ENCODE results near the gene ZNF219. TPM values are rescaled to one million over a fixed set of nuclear protein-coding genes. Genes with fewer than 3 reads are reported as not detected.
A peak's percentile ranks its signal among the peaks of the same experiment; 100 is the strongest.

ZNF219 gene
- total RNA-seq, 5 donors from 2014 or later (not counting 1 experiment from before 2014, with no cell fraction given), result 7.2 to 12.4 (median 8.1) TPM

DNA sequence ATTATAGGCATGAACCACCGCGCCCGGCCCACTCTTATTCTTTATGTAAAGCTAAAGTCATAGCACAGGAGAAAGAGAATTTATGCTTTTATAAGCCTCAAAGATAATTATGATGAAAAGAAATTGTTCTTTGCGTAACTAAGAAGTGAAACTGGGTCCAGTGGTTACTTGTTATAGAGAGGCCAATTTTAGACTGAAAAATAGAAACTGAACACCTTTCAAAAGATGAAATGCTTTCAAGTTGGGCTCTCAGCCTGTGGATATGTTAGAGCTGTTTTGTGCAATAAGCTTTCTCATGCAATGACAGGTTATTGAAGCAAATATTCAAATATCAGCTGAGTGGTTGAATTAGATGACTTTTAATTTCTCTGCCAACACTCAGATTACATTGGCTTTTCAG, 10.3 kb upstream of the ZNF219 start:
- H3K4me1 Mint-ChIP-seq, result peaks cover 9 to 17% (median 11%) of the 10 kb centered on the region in 3 donors
- H3K36me3 Mint-ChIP-seq, result no peaks in the 10 kb centered on the region
- DNase-seq (no peak), ATAC-seq (replicated peaks in 1 of 4) (no peak)
- H3K36me3 ChIP-seq (ENCODE audit: control insufficient read depth in 2 of 2, extremely low read depth in 1 of 2, insufficient read depth in 1 of 2, low read length in 1 of 2), result no peaks in the 10 kb centered on the region
- H3K4me3 Mint-ChIP-seq, result no peak overlapping the region
- peaks cover 2 to 6% of the 10 kb centered on the region in 2 experiments for H3K4me1 ChIP-seq (ENCODE audit: control insufficient read depth in 1 of 2, extremely low read depth in 1 of 2, insufficient read depth in 2 of 2, low read length in 2 of 2)
- no peak overlapping the region for H3K27ac ChIP-seq (ENCODE audit: low read length)
- CTCF ChIA-PET, result interaction anchor here (0.7 to 7.0 kb wide), 7 partner anchors 17 to 103 kb away, joined by 3 to 111 read pairs (median 3); no protein-coding TSS in a partner anchor
- POLR2A ChIA-PET, result no interaction called here
- no peak overlapping the region for H3K27ac Mint-ChIP-seq
- WGBS (ENCODE audit: insufficient coverage), result no CpG with 5 or more reads among the region's 4 CpGs
- no peaks in the 10 kb centered on the region for H3K27me3 Mint-ChIP-seq
- no peak overlapping the region for H3K4me3 ChIP-seq (ENCODE audit: control insufficient read depth in 1 of 2, extremely low read depth in 1 of 2, low read length in 1 of 2)
- no peaks in the 10 kb centered on the region for H3K9me3 ChIP-seq
- H3K9me3 Mint-ChIP-seq, result no peaks in the 10 kb centered on the region
- H3K27me3 ChIP-seq (replicated peaks in 1 of 2; ENCODE audit: control insufficient read depth in 2 of 2, extremely low read depth in 1 of 2, insufficient read depth in 2 of 2, low read length in 1 of 2), result no peaks in the 10 kb centered on the region

DNA sequence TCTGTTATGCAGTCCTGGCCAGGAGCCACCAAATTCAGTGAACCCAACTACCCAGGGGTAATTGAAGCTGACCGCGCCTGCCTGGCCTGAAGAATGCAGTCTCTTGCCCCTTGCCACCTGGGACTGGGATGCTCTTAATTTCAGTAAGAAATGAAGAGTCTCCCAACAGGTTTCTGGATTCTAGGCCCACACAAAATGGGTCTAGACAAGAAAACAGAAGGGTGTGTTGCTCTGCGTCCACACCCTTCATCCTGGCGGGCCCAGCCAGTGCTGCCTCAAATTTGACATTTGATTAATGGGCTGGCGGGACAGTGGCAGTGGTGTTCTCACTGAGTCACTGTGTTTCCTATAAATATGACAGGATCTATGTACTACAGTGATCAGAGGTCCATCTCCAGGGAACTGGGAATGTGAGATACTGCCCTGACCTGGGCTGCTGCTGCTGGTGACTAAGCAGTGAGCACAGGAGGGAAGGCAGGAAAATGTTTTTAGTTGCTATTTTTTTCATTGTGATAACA, 8.9 kb upstream of the ZNF219 start:
- Mint-ChIP-seq H3K27me3 (no peaks in the 10 kb centered on the region), H3K4me1 (peaks cover 15 to 23% (median 19%) of the 10 kb centered on the region in 3 donors), H3K9me3 (no peaks in the 10 kb centered on the region), H3K27ac (no peak overlapping the region), H3K36me3 (no peaks in the 10 kb centered on the region), H3K4me3 (no peak overlapping the region)
- CTCF ChIA-PET, result interaction anchor here (0.8 to 7.0 kb wide), 3 partner anchors 20 to 93 kb away, joined by 3 to 111 read pairs (median 3); no protein-coding TSS in a partner anchor
- H3K4me1 ChIP-seq (ENCODE audit: control insufficient read depth in 1 of 2, extremely low read depth in 1 of 2, insufficient read depth in 2 of 2, low read length in 2 of 2), result peaks cover 5 to 13% of the 10 kb centered on the region in 2 experiments
- WGBS (ENCODE audit: insufficient coverage), result 94% methylated on average over 2 of the region's 5 CpGs
- DNase-seq (no peak), ATAC-seq (replicated peaks in 1 of 4) (no peak)
- no peak overlapping the region for H3K4me3 ChIP-seq (ENCODE audit: control insufficient read depth in 1 of 2, extremely low read depth in 1 of 2, low read length in 1 of 2)
- H3K27ac ChIP-seq (ENCODE audit: low read length), result no peak overlapping the region
- no peaks in the 10 kb centered on the region for H3K27me3 ChIP-seq (replicated peaks in 1 of 2; ENCODE audit: control insufficient read depth in 2 of 2, extremely low read depth in 1 of 2, insufficient read depth in 2 of 2, low read length in 1 of 2)
- H3K36me3 ChIP-seq (ENCODE audit: control insufficient read depth in 2 of 2, extremely low read depth in 1 of 2, insufficient read depth in 1 of 2, low read length in 1 of 2), result no peaks in the 10 kb centered on the region
- POLR2A ChIA-PET, result no interaction called here
- H3K9me3 ChIP-seq, result no peaks in the 10 kb centered on the region

DNA sequence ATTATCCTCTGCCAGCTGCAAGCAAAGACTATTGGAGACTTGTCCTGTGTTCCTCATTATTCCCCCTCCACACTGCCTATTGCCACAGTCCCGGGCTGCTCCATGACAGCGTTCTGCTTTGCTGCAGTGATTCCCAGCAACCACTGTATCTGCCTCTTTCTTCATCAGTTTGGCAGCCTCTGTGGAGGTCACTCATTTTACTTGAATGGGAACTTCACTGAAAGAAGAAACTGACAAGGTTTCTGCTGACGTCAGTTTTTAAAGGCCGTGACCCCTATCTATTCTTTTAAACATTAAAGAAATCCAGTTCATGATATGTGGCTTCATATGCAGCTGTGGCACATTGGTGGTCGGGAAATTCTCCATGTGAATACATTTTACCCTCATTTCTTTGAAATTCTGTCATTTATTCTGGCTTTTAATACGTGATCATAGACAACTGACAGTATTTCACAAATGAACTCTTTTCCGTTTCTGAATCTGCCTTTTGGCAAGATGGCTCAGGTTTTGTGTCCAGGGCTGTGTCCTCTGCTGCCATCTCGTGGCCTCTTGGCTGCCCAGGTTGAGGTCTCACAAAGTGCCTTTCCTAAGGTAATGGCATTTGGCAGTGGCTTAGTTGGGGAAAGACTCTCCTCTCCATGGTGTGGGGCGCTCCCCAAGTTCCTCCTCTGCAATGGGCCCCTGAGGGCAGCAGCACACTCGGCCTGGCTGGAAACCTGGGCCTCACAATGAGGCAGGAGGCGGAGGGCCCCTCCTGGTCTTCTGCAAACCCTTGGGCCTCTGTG, 8.2 kb upstream of the ZNF219 start:
- H3K4me3 Mint-ChIP-seq, result no peak overlapping the region

DNA sequence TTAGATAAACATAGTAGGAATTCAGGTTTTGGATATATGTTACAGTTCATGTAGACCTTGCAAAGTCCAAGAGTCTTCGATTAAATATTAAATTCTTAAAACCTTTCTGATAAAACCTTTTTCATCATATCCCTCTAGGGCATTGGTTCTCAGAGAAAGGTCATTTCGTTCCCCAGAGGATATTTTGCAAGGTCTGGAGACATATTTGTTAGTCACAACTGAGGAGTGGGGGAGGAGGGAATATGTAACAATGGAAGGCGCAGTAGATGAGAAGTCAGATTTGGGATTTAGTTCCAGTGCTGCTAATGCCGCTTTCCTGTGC, 7.7 kb upstream of the ZNF219 start:
- Histone ChIP-seq H3K36me3 (ENCODE audit: control insufficient read depth in 2 of 2, extremely low read depth in 1 of 2, insufficient read depth in 1 of 2, low read length in 1 of 2) (no peaks in the 10 kb centered on the region), H3K9me3 (no peaks in the 10 kb centered on the region), H3K27me3 (replicated peaks in 1 of 2; ENCODE audit: control insufficient read depth in 2 of 2, extremely low read depth in 1 of 2, insufficient read depth in 2 of 2, low read length in 1 of 2) (peaks cover 0 to 5% of the 10 kb centered on the region in 2 experiments), H3K27ac (ENCODE audit: low read length) (no peak overlapping the region), H3K4me3 (ENCODE audit: control insufficient read depth in 1 of 2, extremely low read depth in 1 of 2, low read length in 1 of 2) (no peak overlapping the region), H3K4me1 (ENCODE audit: control insufficient read depth in 1 of 2, extremely low read depth in 1 of 2, insufficient read depth in 2 of 2, low read length in 2 of 2) (peaks cover 5 to 13% of the 10 kb centered on the region in 2 experiments)
- Mint-ChIP-seq H3K27me3 (no peaks in the 10 kb centered on the region), H3K36me3 (no peaks in the 10 kb centered on the region), H3K4me1 (peaks cover 15 to 23% (median 21%) of the 10 kb centered on the region in 3 donors), H3K4me3 (no peak overlapping the region), H3K27ac (no peak overlapping the region), H3K9me3 (no peaks in the 10 kb centered on the region)
- WGBS (ENCODE audit: insufficient coverage), result no CpG with 5 or more reads among the region's 4 CpGs
- ChIA-PET CTCF (interaction anchor here (1.4 to 7.0 kb wide), 7 partner anchors 12 to 92 kb away, joined by 3 to 111 read pairs (median 61); no protein-coding TSS in a partner anchor), POLR2A (no interaction called here)
- ATAC-seq (replicated peaks in 1 of 4) (no peak), DNase-seq (no peak)

More for the DNA sequence above, 8.2 kb upstream of the ZNF219 start:
- no peak for ATAC-seq (replicated peaks in 1 of 4)
- no peaks in the 10 kb centered on the region for H3K36me3 ChIP-seq (ENCODE audit: control insufficient read depth in 2 of 2, extremely low read depth in 1 of 2, insufficient read depth in 1 of 2, low read length in 1 of 2)
- no peak overlapping the region for H3K4me3 ChIP-seq (ENCODE audit: control insufficient read depth in 1 of 2, extremely low read depth in 1 of 2, low read length in 1 of 2)
- no peaks in the 10 kb centered on the region for H3K9me3 ChIP-seq
- ChIA-PET CTCF (interaction anchor here (0.8 to 7.0 kb wide), 7 partner anchors 13 to 92 kb away, joined by 3 to 111 read pairs (median 61); no protein-coding TSS in a partner anchor), POLR2A (no interaction called here)
- Mint-ChIP-seq H3K4me1 (peaks cover 15 to 23% (median 21%) of the 10 kb centered on the region in 3 donors), H3K9me3 (no peaks in the 10 kb centered on the region), H3K27ac (no peak overlapping the region), H3K27me3 (no peaks in the 10 kb centered on the region), H3K36me3 (no peaks in the 10 kb centered on the region)
- H3K27me3 ChIP-seq (replicated peaks in 1 of 2; ENCODE audit: control insufficient read depth in 2 of 2, extremely low read depth in 1 of 2, insufficient read depth in 2 of 2, low read length in 1 of 2), result peaks cover 0 to 5% of the 10 kb centered on the region in 2 experiments
- H3K27ac ChIP-seq (ENCODE audit: low read length), result no peak overlapping the region
- WGBS (ENCODE audit: insufficient coverage), result 45% methylated on average over 8 of the region's 11 CpGs
- DNase-seq, result peak; percentile 51 to 87 (median 71)
- H3K4me1 ChIP-seq (ENCODE audit: control insufficient read depth in 1 of 2, extremely low read depth in 1 of 2, insufficient read depth in 2 of 2, low read length in 2 of 2), result peaks cover 5 to 13% of the 10 kb centered on the region in 2 experiments

DNA sequence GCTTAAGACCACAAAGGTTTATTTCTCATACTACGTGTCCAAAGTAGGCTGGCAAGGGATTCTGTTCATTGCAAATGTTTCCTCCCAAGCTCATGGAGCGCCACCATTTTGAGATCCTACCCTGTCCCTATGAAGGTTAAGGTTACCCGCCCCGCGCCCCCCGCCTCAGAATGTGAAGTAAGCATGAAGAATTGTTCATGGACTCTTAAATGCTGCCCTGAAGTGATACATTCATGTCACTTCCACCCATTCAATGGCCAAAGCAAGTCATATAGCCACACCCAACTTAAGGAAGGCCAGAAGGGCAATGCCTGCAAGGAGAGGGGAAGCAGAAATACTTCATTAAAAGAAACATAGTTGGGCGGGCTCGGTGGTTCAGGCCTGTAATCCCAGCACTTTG, 6.6 kb upstream of the ZNF219 start:
- no peak for DNase-seq
- Mint-ChIP-seq H3K4me3 (peak overlapping the region; percentile 76 to 88 (median 82)), H3K27me3 (no peaks in the 10 kb centered on the region), H3K36me3 (no peaks in the 10 kb centered on the region), H3K4me1 (peaks cover 15 to 23% (median 21%) of the 10 kb centered on the region in 3 donors), H3K9me3 (no peaks in the 10 kb centered on the region), H3K27ac (peak overlapping the region in 1 of 2 donors; percentile 92)
- ChIA-PET CTCF (interaction anchor here (0.6 to 7.0 kb wide), 29 partner anchors 9 to 210 kb away, joined by 3 to 111 read pairs (median 5); partner anchors contain the start of gene ARHGEF40 (in 2 of the 2)), POLR2A (interaction anchor here (1.0 to 1.4 kb wide), 2 partner anchors 9 to 17 kb away, joined by 3 to 5 read pairs; no protein-coding TSS in a partner anchor)
- Histone ChIP-seq H3K27me3 (replicated peaks in 1 of 2; ENCODE audit: control insufficient read depth in 2 of 2, extremely low read depth in 1 of 2, insufficient read depth in 2 of 2, low read length in 1 of 2) (peaks cover 0 to 5% of the 10 kb centered on the region in 2 experiments), H3K4me3 (ENCODE audit: control insufficient read depth in 1 of 2, extremely low read depth in 1 of 2, low read length in 1 of 2) (no peak overlapping the region), H3K36me3 (ENCODE audit: control insufficient read depth in 2 of 2, extremely low read depth in 1 of 2, insufficient read depth in 1 of 2, low read length in 1 of 2) (no peaks in the 10 kb centered on the region), H3K27ac (ENCODE audit: low read length) (peak overlapping the region; percentile 98), H3K9me3 (no peaks in the 10 kb centered on the region), H3K4me1 (ENCODE audit: control insufficient read depth in 1 of 2, extremely low read depth in 1 of 2, insufficient read depth in 2 of 2, low read length in 2 of 2) (peaks cover 5 to 13% of the 10 kb centered on the region in 2 experiments)
- 100% methylated on average over 2 of the region's 8 CpGs for WGBS (ENCODE audit: insufficient coverage)
- no peak for ATAC-seq (replicated peaks in 1 of 4)

DNA sequence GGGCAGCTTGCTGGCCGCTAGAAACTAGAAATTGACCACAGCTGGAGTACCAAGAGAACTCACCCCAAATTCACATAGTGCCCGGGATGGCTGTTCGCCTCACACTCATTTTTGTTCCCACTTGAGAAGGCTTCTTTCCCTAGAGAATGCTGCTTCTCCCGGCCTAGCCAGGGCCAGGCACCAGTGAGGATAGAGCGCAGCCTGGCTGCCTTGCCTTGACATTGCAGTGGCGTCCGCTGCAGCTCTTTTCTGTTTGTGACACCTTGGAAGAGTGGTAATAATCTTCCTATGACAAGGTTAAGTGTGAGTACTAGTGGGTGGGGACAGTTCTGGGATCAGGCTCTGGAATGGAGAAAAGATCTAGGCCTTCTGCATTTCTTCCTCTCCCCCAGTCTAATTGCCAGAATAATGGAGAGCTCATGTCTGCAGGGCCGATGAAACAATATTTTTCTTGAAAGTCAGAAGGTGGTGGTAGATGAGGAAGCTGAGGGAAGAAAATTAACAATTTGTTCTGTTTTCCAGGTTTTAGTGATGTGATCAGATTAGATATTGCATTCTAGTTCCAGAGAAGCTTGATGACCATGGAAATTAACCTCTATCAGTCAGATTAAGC, 6.1 kb upstream of the ZNF219 start:
- ChIA-PET POLR2A (interaction anchor here (0.6 to 1.4 kb wide), 5 partner anchors 9 to 90 kb away, joined by 3 to 5 read pairs (median 3); no protein-coding TSS in a partner anchor), CTCF (interaction anchor here (0.6 to 7.0 kb wide), 36 partner anchors 9 to 643 kb away, joined by 3 to 111 read pairs (median 4); partner anchors contain the start of genes ARHGEF40 (in 2 of the 2) and PIP4P1 (in 1 of the 2))
- Mint-ChIP-seq H3K9me3 (no peaks in the 10 kb centered on the region), H3K27ac (peak overlapping the region; percentile 80 to 92), H3K4me3 (peak overlapping the region; percentile 76 to 88 (median 82)), H3K4me1 (peaks cover 15 to 23% (median 22%) of the 10 kb centered on the region in 3 donors), H3K27me3 (no peaks in the 10 kb centered on the region), H3K36me3 (no peaks in the 10 kb centered on the region)
- Histone ChIP-seq H3K27ac (ENCODE audit: low read length) (peak overlapping the region; percentile 98), H3K4me3 (ENCODE audit: control insufficient read depth in 1 of 2, extremely low read depth in 1 of 2, low read length in 1 of 2) (peak overlapping the region; percentile 82 to 84), H3K9me3 (no peaks in the 10 kb centered on the region), H3K27me3 (replicated peaks in 1 of 2; ENCODE audit: control insufficient read depth in 2 of 2, extremely low read depth in 1 of 2, insufficient read depth in 2 of 2, low read length in 1 of 2) (peaks cover 0 to 5% of the 10 kb centered on the region in 2 experiments), H3K36me3 (ENCODE audit: control insufficient read depth in 2 of 2, extremely low read depth in 1 of 2, insufficient read depth in 1 of 2, low read length in 1 of 2) (no peaks in the 10 kb centered on the region), H3K4me1 (ENCODE audit: control insufficient read depth in 1 of 2, extremely low read depth in 1 of 2, insufficient read depth in 2 of 2, low read length in 2 of 2) (peaks cover 5 to 13% of the 10 kb centered on the region in 2 experiments)
- DNase-seq (peak in 34 of 35 experiments; percentile 24 to 82 (median 52)), ATAC-seq (replicated peaks in 1 of 4) (peak; percentile 52 to 60 (median 56))
- WGBS (ENCODE audit: insufficient coverage), result 0% methylated on average over 4 of the region's 8 CpGs

Measured in T-cell (primary cell).